ENCODE results near the gene NLRP1.
"Not testable (repeated sequence)": the region's sequence is repeated elsewhere in the genome, so short reads cannot be mapped to it uniquely, and the experiment has no call there.

NLRP1 gene

GRCh38 chr17:5587438-5588032 is 3.2 kb upstream of the NLRP1 start:
- peak; percentile 84 for DNase-seq

GRCh38 chr17:5585836-5586521 is 1.7 kb upstream of the NLRP1 start:
- peak; percentile 29 for DNase-seq

GRCh38 chr17:5585287-5585794 is 1.0 kb upstream of the NLRP1 start:
- DNase-seq, result no peak

- DNase-seq, result no peak
Observed at GRCh38 chr17:5583426-5584382, 605 bp downstream of the NLRP1 start.

- DNase-seq, result no peak
Observed at GRCh38 chr17:5582209-5583185, 1.8 kb downstream of the NLRP1 start.

GRCh38 chr17:5581655-5582054 is 2.7 kb downstream of the NLRP1 start:
- no peak for DNase-seq

GRCh38 chr17:5580969-5581368 is 3.3 kb downstream of the NLRP1 start:
- DNase-seq, result no peak

- peak; percentile 11 for DNase-seq
Observed at GRCh38 chr17:5580367-5580766, 3.9 kb downstream of the NLRP1 start.

GRCh38 chr17:5578768-5579167 is 5.5 kb downstream of the NLRP1 start:
- DNase-seq, result not testable (repeated sequence)

GRCh38 chr17:5573017-5573416 is 11.3 kb downstream of the NLRP1 start:
- DNase-seq, result not testable (repeated sequence)

- DNase-seq, result no peak
Observed at GRCh38 chr17:5571281-5571680, 13.0 kb downstream of the NLRP1 start.

GRCh38 chr17:5565808-5566207 is 18.5 kb downstream of the NLRP1 start:
- no peak for DNase-seq

GRCh38 chr17:5563456-5563855 is 20.9 kb downstream of the NLRP1 start:
- DNase-seq, result peak; percentile 82

- DNase-seq, result no peak
Observed at GRCh38 chr17:5562661-5563360, 21.5 kb downstream of the NLRP1 start.

GRCh38 chr17:5561736-5562571 is 22.4 kb downstream of the NLRP1 start:
- DNase-seq, result no peak

- DNase-seq, result no peak
Observed at GRCh38 chr17:5560361-5560988, 23.8 kb downstream of the NLRP1 start.

GRCh38 chr17:5558815-5559785 is 25.2 kb downstream of the NLRP1 start:
- DNase-seq, result no peak

- DNase-seq, result no peak
Observed at GRCh38 chr17:5557990-5558389, 26.3 kb downstream of the NLRP1 start.

Data from fibroblast of skin of scalp (primary cell).